ENCODE results near the gene PTBP3. TPM values are rescaled to one million over a fixed set of nuclear protein-coding genes. Genes with fewer than 3 reads are reported as not detected.

Gene PTBP3
- total and polyA plus RNA-seq, 2 of the 13 experiments (the other 11 are each of a cell fraction or from before 2014, with no cell fraction given), result 52.8 to 61.1 TPM

DNA sequence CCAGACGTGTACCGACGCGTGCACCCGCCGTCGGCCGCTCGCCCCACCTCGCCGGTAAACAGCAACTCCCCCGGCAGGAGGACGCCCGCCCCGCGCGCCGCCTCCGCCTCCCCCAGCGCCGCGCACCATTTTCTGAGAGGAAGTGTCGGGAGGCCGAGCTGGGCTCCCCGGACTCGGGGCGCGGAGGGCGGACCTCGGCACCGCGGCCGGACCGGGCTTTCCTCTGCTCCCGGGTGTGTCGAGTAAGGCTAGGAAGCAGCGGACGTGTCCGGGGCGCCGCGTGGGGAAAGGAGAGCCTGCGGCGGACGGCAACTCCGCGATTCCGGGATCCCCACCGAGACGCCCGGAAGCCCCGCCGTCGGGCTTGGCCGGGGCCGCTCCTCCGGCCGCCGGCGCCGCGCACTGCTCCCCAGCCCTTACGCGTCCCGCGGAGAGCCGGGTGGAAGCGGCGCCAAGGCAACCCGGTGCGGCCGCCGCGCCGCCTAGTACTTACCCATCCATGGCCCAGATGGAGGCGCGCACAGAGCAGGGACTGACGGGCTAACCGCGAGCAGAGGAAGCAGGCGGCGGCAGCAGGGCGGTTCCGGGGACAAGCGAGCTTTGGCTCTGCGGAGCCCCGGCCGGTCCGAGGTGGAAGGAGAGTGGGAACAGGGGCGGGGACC is at the start of gene PTBP3 (continued):
- TF ChIP-seq, protein P1, sequence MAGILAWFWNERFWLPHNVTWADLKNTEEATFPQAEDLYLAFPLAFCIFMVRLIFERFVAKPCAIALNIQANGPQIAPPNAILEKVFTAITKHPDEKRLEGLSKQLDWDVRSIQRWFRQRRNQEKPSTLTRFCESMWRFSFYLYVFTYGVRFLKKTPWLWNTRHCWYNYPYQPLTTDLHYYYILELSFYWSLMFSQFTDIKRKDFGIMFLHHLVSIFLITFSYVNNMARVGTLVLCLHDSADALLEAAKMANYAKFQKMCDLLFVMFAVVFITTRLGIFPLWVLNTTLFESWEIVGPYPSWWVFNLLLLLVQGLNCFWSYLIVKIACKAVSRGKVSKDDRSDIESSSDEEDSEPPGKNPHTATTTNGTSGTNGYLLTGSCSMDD (CRISPR knock-in tag; IDR thresholded peaks at IDR 0.05), result no peak
- TF ChIP-seq NR2F1 (CRISPR knock-in tag; IDR thresholded peaks at IDR 0.05) (no peak), ZBTB3 (CRISPR knock-in tag; IDR thresholded peaks at IDR 0.05; ENCODE audit: borderline replicate concordance, low read depth) (no peak), ZNF121 (CRISPR knock-in tag; IDR thresholded peaks at IDR 0.05) (no peak), ETV5 (CRISPR knock-in tag; IDR thresholded peaks at IDR 0.05; ENCODE audit: borderline replicate concordance) (peak; percentile 34; the same call in 1 of the 2 replicates), MTA3 (CRISPR knock-in tag; IDR thresholded peaks at IDR 0.05) (no peak), SRSF1 (optimal IDR thresholded peaks at IDR 0.05; ENCODE audit: low read depth, low read length) (no peak), HDAC6 (IDR thresholded peaks at IDR 0.05; ENCODE audit: low read depth, low read length) (no peak), HOXD1 (CRISPR knock-in tag; IDR thresholded peaks at IDR 0.05) (0 out of 2 replicates have a peak, but pooled peaks have one; percentile 57)
- TF ChIP-seq, protein P2, sequence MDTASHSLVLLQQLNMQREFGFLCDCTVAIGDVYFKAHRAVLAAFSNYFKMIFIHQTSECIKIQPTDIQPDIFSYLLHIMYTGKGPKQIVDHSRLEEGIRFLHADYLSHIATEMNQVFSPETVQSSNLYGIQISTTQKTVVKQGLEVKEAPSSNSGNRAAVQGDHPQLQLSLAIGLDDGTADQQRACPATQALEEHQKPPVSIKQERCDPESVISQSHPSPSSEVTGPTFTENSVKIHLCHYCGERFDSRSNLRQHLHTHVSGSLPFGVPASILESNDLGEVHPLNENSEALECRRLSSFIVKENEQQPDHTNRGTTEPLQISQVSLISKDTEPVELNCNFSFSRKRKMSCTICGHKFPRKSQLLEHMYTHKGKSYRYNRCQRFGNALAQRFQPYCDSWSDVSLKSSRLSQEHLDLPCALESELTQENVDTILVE (CRISPR knock-in tag; IDR thresholded peaks at IDR 0.05), result peak; percentile 85; the same call in 1 of the 2 replicates
- TF ChIP-seq, protein P3, sequence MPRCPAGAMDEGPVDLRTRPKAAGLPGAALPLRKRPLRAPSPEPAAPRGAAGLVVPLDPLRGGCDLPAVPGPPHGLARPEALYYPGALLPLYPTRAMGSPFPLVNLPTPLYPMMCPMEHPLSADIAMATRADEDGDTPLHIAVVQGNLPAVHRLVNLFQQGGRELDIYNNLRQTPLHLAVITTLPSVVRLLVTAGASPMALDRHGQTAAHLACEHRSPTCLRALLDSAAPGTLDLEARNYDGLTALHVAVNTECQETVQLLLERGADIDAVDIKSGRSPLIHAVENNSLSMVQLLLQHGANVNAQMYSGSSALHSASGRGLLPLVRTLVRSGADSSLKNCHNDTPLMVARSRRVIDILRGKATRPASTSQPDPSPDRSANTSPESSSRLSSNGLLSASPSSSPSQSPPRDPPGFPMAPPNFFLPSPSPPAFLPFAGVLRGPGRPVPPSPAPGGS (CRISPR knock-in tag; IDR thresholded peaks at IDR 0.05), result peak; percentile 89
- TF ChIP-seq, protein P4, sequence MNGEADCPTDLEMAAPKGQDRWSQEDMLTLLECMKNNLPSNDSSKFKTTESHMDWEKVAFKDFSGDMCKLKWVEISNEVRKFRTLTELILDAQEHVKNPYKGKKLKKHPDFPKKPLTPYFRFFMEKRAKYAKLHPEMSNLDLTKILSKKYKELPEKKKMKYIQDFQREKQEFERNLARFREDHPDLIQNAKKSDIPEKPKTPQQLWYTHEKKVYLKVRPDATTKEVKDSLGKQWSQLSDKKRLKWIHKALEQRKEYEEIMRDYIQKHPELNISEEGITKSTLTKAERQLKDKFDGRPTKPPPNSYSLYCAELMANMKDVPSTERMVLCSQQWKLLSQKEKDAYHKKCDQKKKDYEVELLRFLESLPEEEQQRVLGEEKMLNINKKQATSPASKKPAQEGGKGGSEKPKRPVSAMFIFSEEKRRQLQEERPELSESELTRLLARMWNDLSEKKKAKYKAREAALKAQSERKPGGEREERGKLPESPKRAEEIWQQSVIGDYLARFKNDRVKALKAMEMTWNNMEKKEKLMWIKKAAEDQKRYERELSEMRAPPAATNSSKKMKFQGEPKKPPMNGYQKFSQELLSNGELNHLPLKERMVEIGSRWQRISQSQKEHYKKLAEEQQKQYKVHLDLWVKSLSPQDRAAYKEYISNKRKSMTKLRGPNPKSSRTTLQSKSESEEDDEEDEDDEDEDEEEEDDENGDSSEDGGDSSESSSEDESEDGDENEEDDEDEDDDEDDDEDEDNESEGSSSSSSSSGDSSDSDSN (CRISPR knock-in tag; IDR thresholded peaks at IDR 0.05), result peak; percentile 97
- TF ChIP-seq, protein P5, sequence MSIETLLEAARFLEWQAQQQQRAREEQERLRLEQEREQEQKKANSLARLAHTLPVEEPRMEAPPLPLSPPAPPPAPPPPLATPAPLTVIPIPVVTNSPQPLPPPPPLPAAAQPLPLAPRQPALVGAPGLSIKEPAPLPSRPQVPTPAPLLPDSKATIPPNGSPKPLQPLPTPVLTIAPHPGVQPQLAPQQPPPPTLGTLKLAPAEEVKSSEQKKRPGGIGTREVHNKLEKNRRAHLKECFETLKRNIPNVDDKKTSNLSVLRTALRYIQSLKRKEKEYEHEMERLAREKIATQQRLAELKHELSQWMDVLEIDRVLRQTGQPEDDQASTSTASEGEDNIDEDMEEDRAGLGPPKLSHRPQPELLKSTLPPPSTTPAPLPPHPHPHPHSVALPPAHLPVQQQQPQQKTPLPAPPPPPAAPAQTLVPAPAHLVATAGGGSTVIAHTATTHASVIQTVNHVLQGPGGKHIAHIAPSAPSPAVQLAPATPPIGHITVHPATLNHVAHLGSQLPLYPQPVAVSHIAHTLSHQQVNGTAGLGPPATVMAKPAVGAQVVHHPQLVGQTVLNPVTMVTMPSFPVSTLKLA (IDR thresholded peaks at IDR 0.05), result peak; percentile 70
- TF ChIP-seq, protein P6, sequence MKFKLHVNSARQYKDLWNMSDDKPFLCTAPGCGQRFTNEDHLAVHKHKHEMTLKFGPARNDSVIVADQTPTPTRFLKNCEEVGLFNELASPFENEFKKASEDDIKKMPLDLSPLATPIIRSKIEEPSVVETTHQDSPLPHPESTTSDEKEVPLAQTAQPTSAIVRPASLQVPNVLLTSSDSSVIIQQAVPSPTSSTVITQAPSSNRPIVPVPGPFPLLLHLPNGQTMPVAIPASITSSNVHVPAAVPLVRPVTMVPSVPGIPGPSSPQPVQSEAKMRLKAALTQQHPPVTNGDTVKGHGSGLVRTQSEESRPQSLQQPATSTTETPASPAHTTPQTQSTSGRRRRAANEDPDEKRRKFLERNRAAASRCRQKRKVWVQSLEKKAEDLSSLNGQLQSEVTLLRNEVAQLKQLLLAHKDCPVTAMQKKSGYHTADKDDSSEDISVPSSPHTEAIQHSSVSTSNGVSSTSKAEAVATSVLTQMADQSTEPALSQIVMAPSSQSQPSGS (CRISPR knock-in tag; IDR thresholded peaks at IDR 0.05), result no peak
- TF ChIP-seq, protein P7, sequence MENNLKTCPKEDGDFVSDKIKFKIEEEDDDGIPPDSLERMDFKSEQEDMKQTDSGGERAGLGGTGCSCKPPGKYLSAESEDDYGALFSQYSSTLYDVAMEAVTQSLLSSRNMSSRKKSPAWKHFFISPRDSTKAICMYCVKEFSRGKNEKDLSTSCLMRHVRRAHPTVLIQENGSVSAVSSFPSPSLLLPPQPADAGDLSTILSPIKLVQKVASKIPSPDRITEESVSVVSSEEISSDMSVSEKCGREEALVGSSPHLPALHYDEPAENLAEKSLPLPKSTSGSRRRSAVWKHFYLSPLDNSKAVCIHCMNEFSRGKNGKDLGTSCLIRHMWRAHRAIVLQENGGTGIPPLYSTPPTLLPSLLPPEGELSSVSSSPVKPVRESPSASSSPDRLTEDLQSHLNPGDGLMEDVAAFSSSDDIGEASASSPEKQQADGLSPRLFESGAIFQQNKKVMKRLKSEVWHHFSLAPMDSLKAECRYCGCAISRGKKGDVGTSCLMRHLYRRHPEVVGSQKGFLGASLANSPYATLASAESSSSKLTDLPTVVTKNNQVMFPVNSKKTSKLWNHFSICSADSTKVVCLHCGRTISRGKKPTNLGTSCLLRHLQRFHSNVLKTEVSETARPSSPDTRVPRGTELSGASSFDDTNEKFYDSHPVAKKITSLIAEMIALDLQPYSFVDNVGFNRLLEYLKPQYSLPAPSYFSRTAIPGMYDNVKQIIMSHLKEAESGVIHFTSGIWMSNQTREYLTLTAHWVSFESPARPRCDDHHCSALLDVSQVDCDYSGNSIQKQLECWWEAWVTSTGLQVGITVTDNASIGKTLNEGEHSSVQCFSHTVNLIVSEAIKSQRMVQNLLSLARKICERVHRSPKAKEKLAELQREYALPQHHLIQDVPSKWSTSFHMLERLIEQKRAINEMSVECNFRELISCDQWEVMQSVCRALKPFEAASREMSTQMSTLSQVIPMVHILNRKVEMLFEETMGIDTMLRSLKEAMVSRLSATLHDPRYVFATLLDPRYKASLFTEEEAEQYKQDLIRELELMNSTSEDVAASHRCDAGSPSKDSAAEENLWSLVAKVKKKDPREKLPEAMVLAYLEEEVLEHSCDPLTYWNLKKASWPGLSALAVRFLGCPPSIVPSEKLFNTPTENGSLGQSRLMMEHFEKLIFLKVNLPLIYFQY (CRISPR knock-in tag; IDR thresholded peaks at IDR 0.05; ENCODE audit: borderline replicate concordance), result peak; percentile 56; the same call in 1 of the 2 replicates
